OCI-LY1 (cell line): ENCODE results near the gene FBXL17.

ENCODE experiments used
- EZH2 ChIP-seq: fragments of 200-600 bp; sonication (generic), shearing (Covaris generic); IDR thresholded peaks from 2 replicates; pipeline ENCODE4 v1.8.0; 2017; ENCODE audit warnings: borderline replicate concordance, mixed run types, mild to moderate bottlenecking, antibody characterized with exemption, low read length, moderate library complexity, mixed read lengths
- TF ChIP-seq, protein P1 (sequence below): fragments of 200-600 bp; sonication (generic), shearing (Covaris generic); IDR thresholded peaks from 2 replicates; pipeline ENCODE4 v1.5.1; 2017; ENCODE audit warnings: mild to moderate bottlenecking, antibody characterized with exemption, low read length, moderate library complexity, mixed read lengths

DNA sequence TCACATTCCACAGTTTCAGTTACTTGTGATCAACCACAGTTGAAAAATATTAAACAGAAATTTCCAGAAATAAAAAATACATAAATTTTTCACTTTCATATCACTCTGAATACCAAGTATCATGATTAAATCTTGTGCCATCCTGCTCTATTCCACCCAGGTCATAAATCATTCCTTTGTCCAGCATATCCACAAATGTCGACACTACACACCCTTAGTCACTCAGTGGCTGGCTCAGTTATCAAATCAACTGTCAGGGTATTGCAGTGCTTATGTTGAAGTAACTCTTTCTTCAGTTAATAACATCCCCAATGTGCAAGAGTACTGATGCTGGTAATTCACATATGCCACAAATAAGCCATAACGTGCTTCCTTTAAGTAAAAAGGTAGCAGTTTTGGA lies 115.7 kb downstream of the FBXL17 start:
- TF ChIP-seq, protein P1, sequence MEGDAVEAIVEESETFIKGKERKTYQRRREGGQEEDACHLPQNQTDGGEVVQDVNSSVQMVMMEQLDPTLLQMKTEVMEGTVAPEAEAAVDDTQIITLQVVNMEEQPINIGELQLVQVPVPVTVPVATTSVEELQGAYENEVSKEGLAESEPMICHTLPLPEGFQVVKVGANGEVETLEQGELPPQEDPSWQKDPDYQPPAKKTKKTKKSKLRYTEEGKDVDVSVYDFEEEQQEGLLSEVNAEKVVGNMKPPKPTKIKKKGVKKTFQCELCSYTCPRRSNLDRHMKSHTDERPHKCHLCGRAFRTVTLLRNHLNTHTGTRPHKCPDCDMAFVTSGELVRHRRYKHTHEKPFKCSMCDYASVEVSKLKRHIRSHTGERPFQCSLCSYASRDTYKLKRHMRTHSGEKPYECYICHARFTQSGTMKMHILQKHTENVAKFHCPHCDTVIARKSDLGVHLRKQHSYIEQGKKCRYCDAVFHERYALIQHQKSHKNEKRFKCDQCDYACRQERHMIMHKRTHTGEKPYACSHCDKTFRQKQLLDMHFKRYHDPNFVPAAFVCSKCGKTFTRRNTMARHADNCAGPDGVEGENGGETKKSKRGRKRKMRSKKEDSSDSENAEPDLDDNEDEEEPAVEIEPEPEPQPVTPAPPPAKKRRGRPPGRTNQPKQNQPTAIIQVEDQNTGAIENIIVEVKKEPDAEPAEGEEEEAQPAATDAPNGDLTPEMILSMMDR = no peak
- TF ChIP-seq EZH2 = no peak
